Dendritic cell treated with granulocyte-macrophage colony-stimulating factor and Interleukin-4, amounts not matched to agents 40 ng/mL and 50 ng/mL, for 4 days (primary cell): ENCODE data around the gene COX6A2.
"Not testable (repeated sequence)": the region's sequence is repeated elsewhere in the genome, so short reads cannot be mapped to it uniquely, and the experiment has no call there.

Experiments used
- H3K27ac Mint-ChIP-seq: one replicate; pipeline ENCODE4 v1.8.0; 2022; ENCODE audit warnings: mild to moderate bottlenecking, mixed read lengths
- H3K27me3 Mint-ChIP-seq: one replicate; pipeline ENCODE4 v1.8.0; 2022; ENCODE audit warnings: mild to moderate bottlenecking, mixed read lengths
- H3K36me3 Mint-ChIP-seq: one replicate; pipeline ENCODE4 v1.8.0; 2022; ENCODE audit warnings: low read depth, mixed read lengths
- H3K4me1 Mint-ChIP-seq: one replicate; pipeline ENCODE4 v1.8.0; 2022; ENCODE audit warnings: low read depth, mixed read lengths
- H3K4me3 Mint-ChIP-seq: one replicate; pipeline ENCODE4 v1.8.0; 2022; ENCODE audit warnings: mild to moderate bottlenecking, moderate library complexity, mixed read lengths
- H3K9me3 Mint-ChIP-seq: one replicate; pipeline ENCODE4 v1.8.0; 2022; ENCODE audit warnings: mixed read lengths
- intact Hi-C: fragments of 100-400 bp; cut with micrococcal nuclease; formaldehyde crosslinking; loops from one replicate; pipeline ENCODE4 v1.15.0; 2022

Gene COX6A2

DNA sequence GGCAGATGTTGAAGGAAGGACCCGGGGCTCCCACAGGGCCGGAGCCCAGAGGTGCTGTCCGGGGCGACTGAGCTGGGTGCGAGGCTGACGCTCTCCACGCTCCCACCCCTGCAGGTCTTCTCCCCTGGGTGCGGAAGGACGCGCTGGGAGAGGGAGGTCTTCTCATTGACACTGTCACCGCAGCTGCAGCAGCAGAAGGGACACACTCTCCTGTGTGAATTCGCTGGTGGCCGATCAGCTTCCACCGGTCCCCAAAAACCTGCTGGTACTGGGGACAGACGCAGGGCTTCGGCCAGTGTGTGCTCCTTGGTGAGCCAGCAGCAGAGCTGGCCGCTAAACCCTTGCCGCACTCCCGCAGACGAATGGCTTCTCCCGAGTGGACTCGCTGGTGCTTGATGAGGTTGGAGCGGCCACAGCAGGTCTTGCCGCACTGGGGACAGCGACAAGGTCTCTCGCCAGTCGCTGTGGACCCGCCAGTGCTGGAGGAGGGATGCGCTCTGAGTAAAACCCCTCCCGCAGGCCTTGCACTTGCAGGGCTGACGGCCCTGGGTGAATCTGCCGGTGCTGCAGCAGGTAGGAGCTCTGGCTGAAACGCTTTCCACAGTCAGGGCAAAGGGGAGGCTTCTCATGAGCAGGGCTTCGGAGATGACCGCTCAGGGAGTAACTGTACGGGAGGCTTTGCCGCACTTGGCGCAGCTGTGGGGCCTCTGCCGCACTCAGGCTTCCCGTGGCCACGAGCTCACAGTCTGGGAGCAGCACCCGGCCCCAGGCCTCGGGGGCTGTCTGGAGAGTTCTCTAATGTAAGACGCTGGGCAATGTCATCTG lies 8.3 kb upstream of the COX6A2 start:
- no peaks in the 10 kb centered on the region for H3K4me1 Mint-ChIP-seq
- no peaks in the 10 kb centered on the region for H3K36me3 Mint-ChIP-seq
- H3K4me3 Mint-ChIP-seq: no peak overlapping the region
- intact Hi-C loops: no loop called here
- no peaks in the 10 kb centered on the region for H3K9me3 Mint-ChIP-seq
- no peaks in the 10 kb centered on the region for H3K27me3 Mint-ChIP-seq
- no peak overlapping the region for H3K27ac Mint-ChIP-seq

- no peaks in the 10 kb centered on the region for H3K27me3 Mint-ChIP-seq
- intact Hi-C loops: no loop called here
- no peaks in the 10 kb centered on the region for H3K36me3 Mint-ChIP-seq
- no peaks in the 10 kb centered on the region for H3K9me3 Mint-ChIP-seq
- no peaks in the 10 kb centered on the region for H3K4me1 Mint-ChIP-seq
- no peak overlapping the region for H3K4me3 Mint-ChIP-seq
- H3K27ac Mint-ChIP-seq: no peak overlapping the region
Measured at GRCh38 chr16:31435341-31436220, 7.4 kb upstream of the COX6A2 start.

GRCh38 chr16:31430380-31431052 lies 2.4 kb upstream of the COX6A2 start:
- H3K36me3 Mint-ChIP-seq: no peaks in the 10 kb centered on the region
- H3K27me3 Mint-ChIP-seq: peaks cover 19% of the 10 kb centered on the region
- H3K4me3 Mint-ChIP-seq: no peak overlapping the region
- H3K27ac Mint-ChIP-seq: no peak overlapping the region
- peaks cover 9% of the 10 kb centered on the region for H3K4me1 Mint-ChIP-seq
- intact Hi-C loops: no loop called here
- H3K9me3 Mint-ChIP-seq: no peaks in the 10 kb centered on the region

GRCh38 chr16:31429796-31430195 lies 1.6 kb upstream of the COX6A2 start:
- no peaks in the 10 kb centered on the region for H3K9me3 Mint-ChIP-seq
- H3K36me3 Mint-ChIP-seq: no peaks in the 10 kb centered on the region
- peaks cover 9% of the 10 kb centered on the region for H3K4me1 Mint-ChIP-seq
- no peak overlapping the region for H3K27ac Mint-ChIP-seq
- peaks cover 26% of the 10 kb centered on the region for H3K27me3 Mint-ChIP-seq
- intact Hi-C loops: no loop called here
- no peak overlapping the region for H3K4me3 Mint-ChIP-seq

GRCh38 chr16:31429314-31429713 lies 1.2 kb upstream of the COX6A2 start:
- Mint-ChIP-seq H3K4me3 (no peak overlapping the region), H3K9me3 (no peaks in the 10 kb centered on the region), H3K4me1 (peaks cover 9% of the 10 kb centered on the region), H3K36me3 (no peaks in the 10 kb centered on the region), H3K27me3 (peaks cover 26% of the 10 kb centered on the region), H3K27ac (no peak overlapping the region)
- intact Hi-C loops: no loop called here

- Mint-ChIP-seq H3K27me3 (peaks cover 32% of the 10 kb centered on the region), H3K9me3 (no peaks in the 10 kb centered on the region), H3K4me3 (no peak overlapping the region), H3K27ac (no peak overlapping the region), H3K36me3 (no peaks in the 10 kb centered on the region), H3K4me1 (peaks cover 9% of the 10 kb centered on the region)
- intact Hi-C loops: no loop called here
Measured at GRCh38 chr16:31428638-31429247, 583 bp upstream of the COX6A2 start.

DNA sequence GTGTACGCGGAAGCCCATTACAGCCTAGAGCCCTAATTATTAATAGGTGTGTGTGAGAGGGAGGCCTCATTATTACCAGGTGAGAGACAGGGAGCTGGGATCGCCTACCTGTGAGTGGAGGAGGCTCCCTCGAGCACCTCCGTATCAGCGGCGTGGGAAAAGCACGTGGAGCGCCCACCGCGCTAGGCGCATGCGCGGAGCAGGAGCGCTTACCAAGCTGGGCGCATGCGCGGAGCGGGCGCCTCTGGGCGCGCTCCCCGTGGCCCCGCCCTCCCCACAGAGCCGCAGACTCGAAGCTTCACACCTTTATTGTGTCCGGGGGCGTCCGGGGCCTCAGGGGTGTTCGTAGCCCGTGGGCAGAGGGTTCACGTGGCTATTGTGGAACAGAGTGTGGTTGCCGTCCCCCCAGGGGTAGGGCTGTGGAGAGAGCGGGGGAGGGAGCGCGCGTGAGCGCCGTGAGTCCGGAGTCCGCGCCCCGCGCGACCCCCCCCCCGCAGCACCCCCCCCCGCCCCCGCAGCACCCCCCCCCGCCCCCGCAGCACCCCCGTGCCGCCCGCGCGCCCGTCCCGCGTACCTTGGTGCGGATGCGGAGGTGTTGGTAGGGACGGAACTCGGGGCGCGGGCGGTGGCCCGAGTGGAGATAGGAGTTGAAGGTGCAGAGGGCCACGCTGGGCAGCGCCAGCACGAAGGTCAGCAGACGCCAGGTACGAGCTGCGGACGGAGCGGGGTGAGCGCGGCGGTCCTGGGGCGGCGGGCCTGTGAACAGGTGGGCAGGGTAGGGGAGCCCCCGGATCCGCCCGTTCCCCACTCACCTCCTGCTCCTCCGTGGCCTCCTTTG lies 500 bp downstream of the COX6A2 start:
- Mint-ChIP-seq H3K4me3 (peak overlapping the region; percentile 69), H3K9me3 (no peaks in the 10 kb centered on the region), H3K27ac (no peak overlapping the region), H3K27me3 (peaks cover 37% of the 10 kb centered on the region), H3K4me1 (peaks cover 9% of the 10 kb centered on the region), H3K36me3 (no peaks in the 10 kb centered on the region)
- intact Hi-C loops: no loop called here

DNA sequence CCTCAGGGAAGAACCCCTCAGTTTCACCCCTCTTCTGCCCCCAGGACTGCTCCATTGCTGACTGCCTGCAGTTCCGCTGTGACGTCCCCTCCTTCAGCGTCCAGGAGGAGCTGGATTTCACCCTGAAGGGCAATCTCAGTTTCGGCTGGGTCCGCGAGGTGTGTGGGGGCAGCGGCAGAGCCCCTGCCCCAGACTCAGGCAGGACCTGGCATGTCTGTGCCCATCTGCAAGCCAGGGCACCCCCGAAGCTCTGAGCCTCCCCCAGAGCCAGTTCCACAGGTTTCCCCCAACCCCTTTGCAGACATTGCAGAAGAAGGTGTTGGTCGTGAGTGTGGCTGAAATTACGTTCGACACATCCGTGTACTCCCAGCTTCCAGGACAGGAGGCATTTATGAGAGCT lies 4.4 kb downstream of the COX6A2 start:
- Mint-ChIP-seq H3K4me3 (no peak overlapping the region), H3K4me1 (peaks cover 9% of the 10 kb centered on the region), H3K9me3 (no peaks in the 10 kb centered on the region), H3K27ac (no peak overlapping the region), H3K27me3 (peaks cover 43% of the 10 kb centered on the region), H3K36me3 (no peaks in the 10 kb centered on the region)
- intact Hi-C loops: no loop called here

GRCh38 chr16:31423241-31423640 lies 4.9 kb downstream of the COX6A2 start:
- peaks cover 46% of the 10 kb centered on the region for H3K27me3 Mint-ChIP-seq
- no peak overlapping the region for H3K27ac Mint-ChIP-seq
- intact Hi-C loops: no loop called here
- H3K4me3 Mint-ChIP-seq: no peak overlapping the region
- H3K36me3 Mint-ChIP-seq: no peaks in the 10 kb centered on the region
- H3K9me3 Mint-ChIP-seq: no peaks in the 10 kb centered on the region
- peaks cover 9% of the 10 kb centered on the region for H3K4me1 Mint-ChIP-seq

DNA sequence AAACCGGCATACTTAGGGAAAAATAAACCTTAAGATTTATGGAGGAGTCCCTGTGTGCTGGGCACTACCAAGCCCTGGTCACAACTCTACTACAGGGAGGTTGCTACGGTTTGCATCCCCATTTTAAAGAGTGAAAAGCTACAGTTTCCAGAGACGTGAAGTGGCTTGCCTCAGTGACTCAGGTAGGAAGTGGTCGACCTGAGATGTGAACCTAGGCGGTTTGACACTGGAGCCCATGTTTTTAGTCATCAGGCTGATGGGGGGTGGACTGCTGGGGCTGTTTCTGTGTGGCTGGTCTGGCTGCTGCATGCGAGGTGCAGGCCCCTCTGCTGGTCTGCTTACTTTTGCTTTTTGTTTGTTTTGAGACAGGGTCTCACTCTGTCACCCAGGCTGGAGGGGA lies 6.6 kb downstream of the COX6A2 start:
- intact Hi-C loops: no loop called here
- no peak overlapping the region for H3K4me3 Mint-ChIP-seq
- H3K27ac Mint-ChIP-seq: no peak overlapping the region
- H3K4me1 Mint-ChIP-seq: peaks cover 3% of the 10 kb centered on the region
- H3K9me3 Mint-ChIP-seq: no peaks in the 10 kb centered on the region
- peaks cover 40% of the 10 kb centered on the region for H3K27me3 Mint-ChIP-seq
- no peaks in the 10 kb centered on the region for H3K36me3 Mint-ChIP-seq

- Mint-ChIP-seq H3K36me3 (no peaks in the 10 kb centered on the region), H3K4me3 (no peak overlapping the region), H3K27me3 (peaks cover 39% of the 10 kb centered on the region), H3K27ac (no peak overlapping the region), H3K9me3 (no peaks in the 10 kb centered on the region), H3K4me1 (peaks cover 12% of the 10 kb centered on the region)
- intact Hi-C loops: no loop called here
Measured at GRCh38 chr16:31420037-31420436, 8.1 kb downstream of the COX6A2 start.

DNA sequence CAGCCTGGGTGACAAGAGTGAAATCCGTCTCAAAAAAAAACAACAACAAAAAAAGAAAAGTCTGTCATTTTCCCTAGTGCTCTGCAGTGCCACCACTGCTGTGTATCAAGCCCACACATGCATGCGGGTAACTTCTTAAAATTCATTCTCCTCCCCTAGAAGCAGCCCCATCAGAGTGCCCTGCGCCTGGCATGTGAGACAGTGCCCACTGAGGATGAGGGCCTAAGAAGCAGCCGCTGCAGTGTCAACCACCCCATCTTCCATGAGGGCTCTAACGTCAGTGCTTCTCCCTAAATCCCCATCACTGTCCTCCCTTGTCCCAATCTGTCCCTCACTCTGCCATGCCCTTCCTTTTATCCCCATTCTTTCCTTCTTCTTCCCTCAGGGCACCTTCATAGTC lies 10.2 kb downstream of the COX6A2 start:
- H3K27me3 Mint-ChIP-seq: peaks cover 35% of the 10 kb centered on the region
- intact Hi-C loops: no loop called here

GRCh38 chr16:31417036-31417435 lies 11.1 kb downstream of the COX6A2 start:
- H3K9me3 Mint-ChIP-seq, H3K27ac Mint-ChIP-seq, H3K36me3 Mint-ChIP-seq, intact Hi-C loops, H3K4me3 Mint-ChIP-seq: not testable (repeated sequence)
- peaks cover 21% of the 10 kb centered on the region for H3K4me1 Mint-ChIP-seq
- peaks cover 41% of the 10 kb centered on the region for H3K27me3 Mint-ChIP-seq

More for the DNA sequence above, 10.2 kb downstream of the COX6A2 start:
- Mint-ChIP-seq H3K27ac (no peak overlapping the region), H3K9me3 (no peaks in the 10 kb centered on the region), H3K4me3 (no peak overlapping the region), H3K4me1 (peaks cover 21% of the 10 kb centered on the region), H3K36me3 (no peaks in the 10 kb centered on the region)
